ENCODE measurements around the gene SIAH1.

GRCh38 chr16:48330189-48330840 lies 54.9 kb downstream of the SIAH1 start:
- no peak for TF ChIP-seq POLR2A (IDR thresholded peaks at IDR 0.05)
- no peak for TF ChIP-seq CTCF (IDR thresholded peaks at IDR 0.05)

Measured in adrenal gland (tissue), 5 donors.